ENCODE results near the gene IFI30.
"Not testable (repeated sequence)": the region's sequence is repeated elsewhere in the genome, so short reads cannot be mapped to it uniquely, and the experiment has no call there.

The IFI30 gene

GRCh38 chr19:18152442-18152816, 21.2 kb upstream of the IFI30 start:
- DNase-seq = peak; percentile 62 to 98 (median 93)

GRCh38 chr19:18152817-18153555, 20.6 kb upstream of the IFI30 start, which contains the start of gene PIK3R2:
Gene PIK3R2 (plus strand): TSS chr19:18153163. CDS start chr19:18155880, 2,717 bp downstream.
- DNase-seq = peak; percentile 90 to 100 (median 98)

GRCh38 chr19:18153556-18154134, 20.0 kb upstream of the IFI30 start:
- DNase-seq = peak in 6 of 58 donors; percentile 16 to 45 (median 33)

- no peak for DNase-seq
These were observed 18.2 kb upstream of the IFI30 start for GRCh38 chr19:18155095-18156087.

- DNase-seq = no peak
These were observed 17.3 kb upstream of the IFI30 start for GRCh38 chr19:18156268-18156667.

GRCh38 chr19:18156841-18157464, 16.7 kb upstream of the IFI30 start:
- DNase-seq = peak in 55 of 58 donors; percentile 16 to 85 (median 69)

- DNase-seq = peak in 55 of 58 donors; percentile 20 to 89 (median 69)
These were observed 16.0 kb upstream of the IFI30 start for GRCh38 chr19:18157465-18158063.

- no peak for DNase-seq
These were observed 15.1 kb upstream of the IFI30 start for GRCh38 chr19:18158467-18158866.

- not testable (repeated sequence) for DNase-seq
These were observed 14.5 kb upstream of the IFI30 start for GRCh38 chr19:18159059-18159616.

- no peak for DNase-seq
These were observed 13.8 kb upstream of the IFI30 start for GRCh38 chr19:18159810-18160209.

- no peak for DNase-seq
These were observed 13.1 kb upstream of the IFI30 start for GRCh38 chr19:18160493-18160970.

GRCh38 chr19:18160971-18161635, 12.5 kb upstream of the IFI30 start:
- peak in 50 of 58 donors; percentile 19 to 78 (median 58) for DNase-seq

- peak in 5 of 58 donors; percentile 41 to 72 (median 54) for DNase-seq
These were observed 12.0 kb upstream of the IFI30 start for GRCh38 chr19:18161636-18162002.

- no peak for DNase-seq
These were observed 9.5 kb upstream of the IFI30 start for GRCh38 chr19:18164072-18164471.

- no peak for DNase-seq
These were observed 7.6 kb upstream of the IFI30 start for GRCh38 chr19:18165794-18166544.

- DNase-seq = no peak
These were observed 6.6 kb upstream of the IFI30 start for GRCh38 chr19:18167011-18167410.

GRCh38 chr19:18167975-18168645, 5.5 kb upstream of the IFI30 start:
- DNase-seq = peak in 19 of 58 donors; percentile 5 to 39 (median 21)

All from anterior cingulate cortex (tissue), 58 donors.